Esophagus muscularis mucosa (tissue), 4 donors: ENCODE data around the gene CD38. TPM values are rescaled to one million over a fixed set of nuclear protein-coding genes. Genes with fewer than 3 reads are reported as not detected.
A peak's percentile ranks its signal among the peaks of the same experiment; 100 is the strongest.
"Not testable (repeated sequence)": the region's sequence is repeated elsewhere in the genome, so short reads cannot be mapped to it uniquely, and the experiment has no call there.

ENCODE experiments used
- DNase-seq: peaks from one replicate; pipeline ENCODE4 v3.0.0-alpha.2; 2017; ENCODE audit errors: extremely low spot score
- H3K27ac ChIP-seq, 4 donors: fragments of 200-600 bp; sonication (generic); replicated peaks in 1 of 4; 1 replicate in 3 of 4; 2 replicates in 1 of 4; pipeline ENCODE4 v1.5.1; 2016 to 2019; ENCODE audit warnings: mild to moderate bottlenecking in 1 of 4
- H3K27me3 ChIP-seq, 4 donors: fragments of 200-600 bp; sonication (generic); one replicate each; pipeline versions ENCODE4 v1.5.1 to v1.6.0; 2016 to 2019
- H3K36me3 ChIP-seq, 4 donors: fragments of 200-600 bp; sonication (generic); one replicate each; pipeline ENCODE4 v1.5.1; 2016 to 2019
- H3K4me1 ChIP-seq, 4 donors: fragments of 200-600 bp; sonication (generic); one replicate each; pipeline ENCODE4 v1.5.1; 2016 to 2019
- H3K4me3 ChIP-seq, 4 donors: fragments of 200-600 bp; sonication (generic); 1 replicate in 2 of 4; 2 replicates in 2 of 4; pipeline ENCODE4 v1.5.1; 2016 to 2019; ENCODE audit warnings: mild to moderate bottlenecking in 4 of 4, moderate library complexity in 1 of 4
- H3K9me3 ChIP-seq, 4 donors: fragments of 200-600 bp; sonication (generic); 1 replicate in 3 of 4; 2 replicates in 1 of 4; pipeline ENCODE4 v1.5.1; 2016 to 2019
- EP300 ChIP-seq: sonication (generic); formaldehyde crosslinking; IDR thresholded peaks from one replicate; pipeline ENCODE4 v1.6.1; 2017; ENCODE audit warnings: antibody characterized with exemption
- POLR2A ChIP-seq: fragments of 450-650 bp; IDR thresholded peaks from one replicate; pipeline ENCODE4 v1.6.1; 2017; ENCODE audit warnings: antibody characterized with exemption, moderate library complexity, mild to moderate bottlenecking, low read depth
- POLR2AphosphoS5 ChIP-seq, 2 donors: sonication (generic); formaldehyde crosslinking; IDR thresholded peaks; one replicate each; pipeline ENCODE4 v1.6.1; 2017; ENCODE audit warnings: antibody characterized with exemption in 2 of 2
- WGBS: methylation state at CpG from one replicate; pipeline ENCODE4 v1.1.5; 2018; 5-methylcytosine and 5-hydroxymethylcytosine counted together
- intact Hi-C: fragments of 100-400 bp; cut with DNase I; formaldehyde crosslinking; loops from one replicate; pipeline ENCODE4 v1.15.1; 2023
- total RNA-seq, 4 donors: library from RNA; depleted of rRNA; stranded (reverse); fragments of >200 nt; gene quantifications; one replicate each; pipeline versions ENCODE4 v1.1.0 to v1.2.1, GENCODE V29; 2016
- TF ChIP-seq, protein P1 (sequence below), 3 experiments: fragments of 200-600 bp in 2 of 3; fragments of 450-650 bp in 1 of 3; sonication (generic) in 2 of 3; IDR thresholded peaks; one replicate each; pipeline ENCODE4 v1.5.1; 2017 to 2019; ENCODE audit warnings: antibody characterized with exemption in 3 of 3, mild to moderate bottlenecking in 2 of 3, moderate library complexity in 1 of 3

Gene CD38
- total RNA-seq, result 1 to 10 TPM; 1.4 to 5.8 (median 2.6) TPM

DNA sequence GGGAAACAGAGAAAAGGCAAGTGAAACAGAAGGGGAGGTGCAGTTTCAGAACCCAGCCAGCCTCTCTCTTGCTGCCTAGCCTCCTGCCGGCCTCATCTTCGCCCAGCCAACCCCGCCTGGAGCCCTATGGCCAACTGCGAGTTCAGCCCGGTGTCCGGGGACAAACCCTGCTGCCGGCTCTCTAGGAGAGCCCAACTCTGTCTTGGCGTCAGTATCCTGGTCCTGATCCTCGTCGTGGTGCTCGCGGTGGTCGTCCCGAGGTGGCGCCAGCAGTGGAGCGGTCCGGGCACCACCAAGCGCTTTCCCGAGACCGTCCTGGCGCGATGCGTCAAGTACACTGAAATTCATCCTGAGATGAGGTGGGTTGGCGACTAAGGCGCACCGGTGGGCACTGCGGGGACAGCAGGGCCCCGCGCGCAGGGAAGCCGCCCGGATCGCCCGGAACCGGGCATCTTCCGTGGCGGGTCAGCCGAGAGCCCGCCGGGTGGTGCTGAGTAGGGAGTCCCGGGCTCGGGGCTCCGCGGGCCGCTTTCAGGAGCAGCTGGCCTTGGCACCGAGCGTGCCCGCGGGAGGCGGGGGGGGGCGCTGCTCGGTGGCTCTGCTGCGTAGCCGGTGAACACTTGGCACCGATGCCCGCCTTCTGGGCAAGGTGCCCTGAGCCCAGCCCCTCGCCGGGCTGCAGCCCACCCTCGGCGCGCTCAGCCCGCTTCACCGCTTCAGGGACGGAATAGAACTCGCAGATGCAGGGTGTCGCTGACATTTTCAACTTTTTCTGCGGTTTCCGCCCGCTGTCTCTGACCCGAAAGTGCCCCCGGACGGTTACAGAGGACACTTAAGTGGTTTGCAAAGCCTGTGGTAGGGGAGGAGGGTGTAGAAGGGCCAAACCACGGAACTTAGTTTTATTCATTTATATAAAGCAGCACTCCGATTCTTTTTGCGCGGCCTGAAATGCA lies at the start of gene CD38:
Gene CD38, plus strand, starts transcription at position 40 of the 953 bp plus-strand sequence. Its CDS starts 87 bp downstream, at position 127.
- H3K27ac ChIP-seq, result peak within 1 kb of the TSS in 3 of 4 donors; percentile 59 to 73 (median 59)
- H3K4me3 ChIP-seq, result peak within 1 kb of the TSS; percentile 59 to 70 (median 64)
- 6% methylated on average over 26 of the region's 76 CpGs for WGBS
- TF ChIP-seq, protein P1, sequence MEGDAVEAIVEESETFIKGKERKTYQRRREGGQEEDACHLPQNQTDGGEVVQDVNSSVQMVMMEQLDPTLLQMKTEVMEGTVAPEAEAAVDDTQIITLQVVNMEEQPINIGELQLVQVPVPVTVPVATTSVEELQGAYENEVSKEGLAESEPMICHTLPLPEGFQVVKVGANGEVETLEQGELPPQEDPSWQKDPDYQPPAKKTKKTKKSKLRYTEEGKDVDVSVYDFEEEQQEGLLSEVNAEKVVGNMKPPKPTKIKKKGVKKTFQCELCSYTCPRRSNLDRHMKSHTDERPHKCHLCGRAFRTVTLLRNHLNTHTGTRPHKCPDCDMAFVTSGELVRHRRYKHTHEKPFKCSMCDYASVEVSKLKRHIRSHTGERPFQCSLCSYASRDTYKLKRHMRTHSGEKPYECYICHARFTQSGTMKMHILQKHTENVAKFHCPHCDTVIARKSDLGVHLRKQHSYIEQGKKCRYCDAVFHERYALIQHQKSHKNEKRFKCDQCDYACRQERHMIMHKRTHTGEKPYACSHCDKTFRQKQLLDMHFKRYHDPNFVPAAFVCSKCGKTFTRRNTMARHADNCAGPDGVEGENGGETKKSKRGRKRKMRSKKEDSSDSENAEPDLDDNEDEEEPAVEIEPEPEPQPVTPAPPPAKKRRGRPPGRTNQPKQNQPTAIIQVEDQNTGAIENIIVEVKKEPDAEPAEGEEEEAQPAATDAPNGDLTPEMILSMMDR (IDR thresholded peaks at IDR 0.05), result no peak
- TF ChIP-seq POLR2AphosphoS5 (IDR thresholded peaks at IDR 0.05) (no peak), EP300 (no peak), POLR2A (no peak)
- no peaks in the 10 kb centered on the region for H3K36me3 ChIP-seq
- peaks cover 0 to 10% (median 0%) of the 10 kb centered on the region in 4 donors for H3K27me3 ChIP-seq
- peaks cover 9 to 24% (median 22%) of the 10 kb centered on the region in 4 donors for H3K4me1 ChIP-seq
- H3K9me3 ChIP-seq, result no peaks in the 10 kb centered on the region
- no peak for DNase-seq
- intact Hi-C loops, result no loop called here

DNA sequence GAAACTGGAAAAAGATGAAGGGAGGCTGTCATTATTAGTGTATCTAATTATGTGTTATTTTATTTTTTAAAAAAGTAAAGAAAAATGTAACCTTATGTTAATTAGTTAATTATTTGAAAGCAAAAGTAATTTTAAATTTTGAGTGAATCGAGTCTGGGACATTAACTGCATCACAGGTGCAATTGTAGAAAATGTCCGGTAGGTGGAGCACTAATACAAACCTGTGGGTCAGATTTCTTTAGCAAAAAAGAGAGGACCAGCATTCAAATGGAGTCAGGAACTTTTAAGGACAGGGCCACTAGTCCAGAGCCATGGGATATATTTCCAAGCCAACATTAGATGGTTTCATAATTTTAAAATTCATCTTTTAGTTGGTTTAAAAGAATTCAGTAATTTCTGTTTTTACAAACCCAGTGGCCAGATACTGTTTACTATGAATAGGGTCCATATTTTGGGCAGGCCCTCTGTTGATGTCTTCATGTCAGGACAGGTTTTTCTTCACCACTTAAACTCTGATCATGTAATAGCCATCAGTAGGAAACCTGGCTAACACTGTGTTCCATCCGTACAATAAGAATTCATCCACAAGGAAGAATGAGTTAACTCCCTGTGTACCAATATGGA lies 48.1 kb upstream of the CD38 start:
- WGBS, result 20% methylated on average over 3 of the region's 3 CpGs
- H3K4me1 ChIP-seq, result peaks cover 0 to 3% (median 0%) of the 10 kb centered on the region in 4 donors
- no peaks in the 10 kb centered on the region for H3K36me3 ChIP-seq
- no peaks in the 10 kb centered on the region for H3K27me3 ChIP-seq
- H3K27ac ChIP-seq, result no peak overlapping the region
- H3K9me3 ChIP-seq, result no peaks in the 10 kb centered on the region
- intact Hi-C loops, result loop anchor here (10.0 kb wide), 1 partner anchor 265 kb away; no protein-coding TSS in a partner anchor
- no peak for DNase-seq
- TF ChIP-seq, protein P1 (IDR thresholded peaks at IDR 0.05), result peak; percentile 78 to 88 (median 83)
- TF ChIP-seq POLR2AphosphoS5 (IDR thresholded peaks at IDR 0.05) (no peak), EP300 (no peak), POLR2A (no peak)
- no peak overlapping the region for H3K4me3 ChIP-seq

DNA sequence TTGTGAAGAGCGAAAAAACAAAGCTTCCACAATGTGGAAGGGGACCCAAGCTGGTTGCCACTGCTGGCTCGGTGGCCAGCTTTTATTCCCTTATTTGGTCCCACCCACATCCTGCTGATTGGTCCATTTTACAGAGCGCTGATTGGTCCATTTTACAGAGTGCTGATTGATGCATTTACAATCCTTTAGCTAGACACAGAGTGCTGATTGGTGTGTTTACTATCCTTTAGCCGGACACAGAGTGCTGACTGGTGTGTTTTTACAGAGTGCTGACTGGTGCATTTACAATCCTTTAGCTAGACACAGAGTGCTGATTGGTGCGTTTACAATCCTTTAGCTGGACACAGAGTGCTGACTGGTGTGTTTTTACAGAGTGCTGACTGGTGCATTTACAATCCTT lies 45.1 kb upstream of the CD38 start:
- intact Hi-C loops, result loop anchor here (10.0 kb wide), 1 partner anchor 262 kb away; no protein-coding TSS in a partner anchor
- 73% methylated on average over 5 of the region's 5 CpGs for WGBS
- H3K27me3 ChIP-seq, result not testable (repeated sequence)

DNA sequence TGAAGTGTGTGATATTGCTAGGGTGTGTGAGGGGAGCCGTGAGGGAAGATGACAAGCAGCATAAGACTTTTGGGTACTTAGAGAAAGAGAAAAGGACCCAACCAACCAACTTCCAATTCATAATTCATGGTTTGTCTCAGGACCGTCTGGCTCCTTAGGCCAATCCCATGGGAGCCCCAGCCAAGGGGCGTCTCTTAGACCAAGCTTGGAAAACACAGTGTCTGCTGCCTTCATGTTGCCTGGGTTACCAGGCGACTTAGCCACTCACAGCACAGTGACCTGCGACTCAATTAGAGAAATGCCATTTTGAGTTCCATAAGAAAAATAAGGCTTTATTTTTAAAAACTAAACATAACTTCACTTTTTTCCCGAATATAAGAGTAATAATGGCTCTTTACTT lies 42.6 kb upstream of the CD38 start:
- no peaks in the 10 kb centered on the region for H3K9me3 ChIP-seq
- H3K27me3 ChIP-seq, result no peaks in the 10 kb centered on the region
- WGBS, result 84% methylated on average over 6 of the region's 6 CpGs
- no peak overlapping the region for H3K27ac ChIP-seq
- DNase-seq, result no peak
- no peaks in the 10 kb centered on the region for H3K36me3 ChIP-seq
- H3K4me1 ChIP-seq, result no peaks in the 10 kb centered on the region
- no peak overlapping the region for H3K4me3 ChIP-seq
- intact Hi-C loops, result loop anchor here (10.0 kb wide), 1 partner anchor 259 kb away; no protein-coding TSS in a partner anchor
- TF ChIP-seq EP300 (no peak), POLR2A (no peak), POLR2AphosphoS5 (IDR thresholded peaks at IDR 0.05) (no peak)
- TF ChIP-seq, protein P1 (IDR thresholded peaks at IDR 0.05), result no peak

More for the DNA sequence above, 45.1 kb upstream of the CD38 start:
- H3K4me1 ChIP-seq, DNase-seq, H3K4me3 ChIP-seq, H3K9me3 ChIP-seq, H3K27ac ChIP-seq, H3K36me3 ChIP-seq: not testable (repeated sequence)

DNA sequence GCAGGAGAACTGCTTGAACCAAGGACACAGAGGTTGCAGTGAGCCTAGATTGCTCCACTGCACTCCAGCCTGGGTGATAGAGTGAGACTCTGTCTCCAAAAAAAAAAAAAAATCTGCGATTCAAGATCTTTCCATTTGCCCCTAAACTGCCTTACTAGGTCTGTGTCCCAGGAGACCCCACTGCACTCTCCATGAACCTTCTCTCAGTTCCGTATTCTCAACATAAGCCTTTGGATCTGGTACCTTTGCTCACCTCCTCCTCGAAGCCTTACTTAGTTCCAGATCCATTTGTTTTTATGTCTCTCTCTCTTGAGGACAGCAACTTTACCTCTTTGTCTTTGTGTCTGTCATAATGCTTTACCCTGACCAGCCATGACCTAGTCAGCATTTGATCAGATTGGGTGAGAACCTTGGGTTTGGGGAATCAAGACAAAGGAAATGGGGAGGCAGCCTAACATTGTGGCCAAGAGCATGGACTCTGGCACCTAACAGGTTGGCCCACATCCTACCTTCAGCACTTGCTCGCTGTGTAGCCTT lies 41.5 kb upstream of the CD38 start:
- Histone ChIP-seq H3K27me3 (no peaks in the 10 kb centered on the region), H3K9me3 (no peaks in the 10 kb centered on the region), H3K4me3 (no peak overlapping the region), H3K36me3 (no peaks in the 10 kb centered on the region), H3K27ac (no peak overlapping the region), H3K4me1 (no peaks in the 10 kb centered on the region)
- DNase-seq, result no peak
- intact Hi-C loops, result loop anchor here (10.0 kb wide), 1 partner anchor 258 kb away; no protein-coding TSS in a partner anchor
- 72% methylated on average over 4 of the region's 4 CpGs for WGBS
- TF ChIP-seq POLR2A (no peak), EP300 (no peak), POLR2AphosphoS5 (IDR thresholded peaks at IDR 0.05) (no peak)
- TF ChIP-seq, protein P1 (IDR thresholded peaks at IDR 0.05), result no peak
